Suprapubic skin (tissue), 4 donors: ENCODE data around the gene SLC16A13. TPM values are rescaled to one million over a fixed set of nuclear protein-coding genes. Genes with fewer than 3 reads are reported as not detected.

Experiments used
- DNase-seq, 2 donors: peaks; one replicate each; pipeline ENCODE4 v3.0.0-alpha.2; 2019; ENCODE audit warnings: low spot score in 2 of 2
- H3K27ac ChIP-seq: fragments of 200-600 bp; sonication (generic); one replicate; pipeline ENCODE4 v1.5.1; 2019
- H3K27me3 ChIP-seq: fragments of 200-600 bp; sonication (generic); one replicate; pipeline ENCODE4 v1.5.1; 2019
- H3K36me3 ChIP-seq: fragments of 200-600 bp; sonication (generic); one replicate; pipeline ENCODE4 v1.5.1; 2019
- H3K4me1 ChIP-seq: fragments of 200-600 bp; sonication (generic); one replicate; pipeline ENCODE4 v1.5.1; 2019
- H3K4me3 ChIP-seq: fragments of 200-600 bp; sonication (generic); one replicate; pipeline ENCODE4 v1.5.1; 2019; ENCODE audit warnings: mild to moderate bottlenecking
- H3K9me3 ChIP-seq: fragments of 200-600 bp; sonication (generic); one replicate; pipeline ENCODE4 v1.5.1; 2019
- CTCF ChIP-seq, 2 donors: fragments of 200-600 bp in 1 of 2; fragments of 450-650 bp in 1 of 2; sonication (generic) in 1 of 2; IDR thresholded peaks; one replicate each; pipeline ENCODE4 v1.5.1; 2016 to 2019; ENCODE audit warnings: antibody characterized with exemption in 2 of 2, mild to moderate bottlenecking in 1 of 2, moderate library complexity in 1 of 2
- EP300 ChIP-seq: sonication (generic); formaldehyde crosslinking; IDR thresholded peaks from one replicate; pipeline ENCODE4 v1.6.1; 2017; ENCODE audit warnings: antibody characterized with exemption
- POLR2A ChIP-seq, 2 donors: fragments of 450-650 bp; IDR thresholded peaks; one replicate each; pipeline ENCODE4 v1.6.1; 2017; ENCODE audit warnings: antibody characterized with exemption in 2 of 2, mild to moderate bottlenecking in 2 of 2, moderate library complexity in 2 of 2
- POLR2AphosphoS5 ChIP-seq, 3 donors: sonication (generic); formaldehyde crosslinking; IDR thresholded peaks; one replicate each; pipeline ENCODE4 v1.6.1; 2017; ENCODE audit warnings: antibody characterized with exemption in 3 of 3
- WGBS: methylation state at CpG from one replicate; pipeline ENCODE4 v1.1.5; 2018; 5-methylcytosine and 5-hydroxymethylcytosine counted together
- total RNA-seq, 4 donors: library from RNA; depleted of rRNA; stranded (reverse); fragments of >200 nt; gene quantifications; one replicate each; pipeline ENCODE4 v1.1.0, GENCODE V29; 2016

The SLC16A13 gene
- total RNA-seq, 4 donors from 2014 or later = 1.5 to 4.9 (median 3.7) TPM

- H3K27ac ChIP-seq = no peak overlapping the region
- no peaks in the 10 kb centered on the region for H3K27me3 ChIP-seq
- 100% methylated on average over 4 of the region's 7 CpGs for WGBS
- H3K4me3 ChIP-seq = no peak overlapping the region
- no peak for TF ChIP-seq POLR2AphosphoS5 (IDR thresholded peaks at IDR 0.05)
- no peak for TF ChIP-seq POLR2A (IDR thresholded peaks at IDR 0.05)
- no peak for TF ChIP-seq CTCF (IDR thresholded peaks at IDR 0.05)
- TF ChIP-seq EP300 = no peak
- peaks cover 37% of the 10 kb centered on the region for H3K36me3 ChIP-seq
- H3K4me1 ChIP-seq = peaks cover 14% of the 10 kb centered on the region
- DNase-seq = no peak
- H3K9me3 ChIP-seq = no peaks in the 10 kb centered on the region
Measured at GRCh38 chr17:7005716-7006115, 30.1 kb upstream of the SLC16A13 start.

GRCh38 chr17:7007143-7007542 lies 28.7 kb upstream of the SLC16A13 start:
- H3K9me3 ChIP-seq = no peaks in the 10 kb centered on the region
- peaks cover 27% of the 10 kb centered on the region for H3K4me1 ChIP-seq
- TF ChIP-seq POLR2A (IDR thresholded peaks at IDR 0.05) = no peak
- TF ChIP-seq POLR2AphosphoS5 (IDR thresholded peaks at IDR 0.05) = no peak
- no peak for TF ChIP-seq CTCF (IDR thresholded peaks at IDR 0.05)
- no peak for TF ChIP-seq EP300
- H3K27me3 ChIP-seq = no peaks in the 10 kb centered on the region
- H3K36me3 ChIP-seq = peaks cover 23% of the 10 kb centered on the region
- 69% methylated on average over 2 of the region's 2 CpGs for WGBS
- DNase-seq = no peak
- H3K4me3 ChIP-seq = no peak overlapping the region
- no peak overlapping the region for H3K27ac ChIP-seq

GRCh38 chr17:7010523-7010922 lies 25.3 kb upstream of the SLC16A13 start:
- no peak for DNase-seq
- H3K4me1 ChIP-seq = peaks cover 44% of the 10 kb centered on the region
- 89% methylated on average over 2 of the region's 2 CpGs for WGBS
- H3K4me3 ChIP-seq = no peak overlapping the region
- no peak for TF ChIP-seq EP300
- TF ChIP-seq POLR2A (IDR thresholded peaks at IDR 0.05) = no peak
- TF ChIP-seq POLR2AphosphoS5 (IDR thresholded peaks at IDR 0.05) = no peak
- TF ChIP-seq CTCF (IDR thresholded peaks at IDR 0.05) = no peak
- H3K27ac ChIP-seq = no peak overlapping the region
- H3K36me3 ChIP-seq = peaks cover 16% of the 10 kb centered on the region
- no peaks in the 10 kb centered on the region for H3K27me3 ChIP-seq
- no peaks in the 10 kb centered on the region for H3K9me3 ChIP-seq

- Histone ChIP-seq H3K4me3 (peak overlapping the region; percentile 65), H3K36me3 (peaks cover 13% of the 10 kb centered on the region), H3K4me1 (peaks cover 53% of the 10 kb centered on the region), H3K9me3 (no peaks in the 10 kb centered on the region), H3K27ac (no peak overlapping the region), H3K27me3 (no peaks in the 10 kb centered on the region)
- TF ChIP-seq EP300 (no peak), POLR2A (IDR thresholded peaks at IDR 0.05) (no peak), POLR2AphosphoS5 (IDR thresholded peaks at IDR 0.05) (no peak), CTCF (IDR thresholded peaks at IDR 0.05) (no peak)
- 39% methylated on average over 14 of the region's 14 CpGs for WGBS
- no peak for DNase-seq
Measured at GRCh38 chr17:7011415-7011814, 24.4 kb upstream of the SLC16A13 start.

GRCh38 chr17:7011942-7012254 lies 23.9 kb upstream of the SLC16A13 start:
- 0% methylated on average over 6 of the region's 6 CpGs for WGBS
- peaks cover 58% of the 10 kb centered on the region for H3K4me1 ChIP-seq
- TF ChIP-seq POLR2AphosphoS5 (IDR thresholded peaks at IDR 0.05) = no peak
- TF ChIP-seq POLR2A (IDR thresholded peaks at IDR 0.05) = no peak
- no peak for TF ChIP-seq CTCF (IDR thresholded peaks at IDR 0.05)
- no peak for TF ChIP-seq EP300

More at GRCh38 chr17:7011942-7012254, 23.9 kb upstream of the SLC16A13 start:
- no peaks in the 10 kb centered on the region for H3K9me3 ChIP-seq
- DNase-seq = no peak
- no peaks in the 10 kb centered on the region for H3K27me3 ChIP-seq
- peak overlapping the region; percentile 97 for H3K27ac ChIP-seq
- H3K4me3 ChIP-seq = peak overlapping the region; percentile 65
- peaks cover 13% of the 10 kb centered on the region for H3K36me3 ChIP-seq
